Ishikawa (cell line): Measurements from ENCODE around the gene MT1A.

Experiments used
- CREB1 ChIP-seq: IDR thresholded peaks from 2 replicates; pipeline ENCODE4 v1.6.1; 2012; ENCODE audit warnings: low read depth
- EGR1 ChIP-seq: IDR thresholded peaks from 2 replicates; pipeline ENCODE4 v1.6.1; 2012
- RAD21 ChIP-seq: IDR thresholded peaks from 2 replicates; pipeline ENCODE4 v1.6.1; 2012; ENCODE audit warnings: low read depth
- TAF1 ChIP-seq: IDR thresholded peaks from 2 replicates; pipeline ENCODE4 v1.6.1; 2012; ENCODE audit warnings: low read depth, mild to moderate bottlenecking
- TCF12 ChIP-seq: IDR thresholded peaks from 2 replicates; pipeline ENCODE4 v1.6.1; 2012; ENCODE audit warnings: low read depth
- ZBTB7A ChIP-seq: IDR thresholded peaks from 2 replicates; pipeline ENCODE4 v1.6.1; 2012; ENCODE audit warnings: low read depth
- TF ChIP-seq, protein P1 (sequence below): IDR thresholded peaks from 2 replicates; pipeline ENCODE4 v1.6.1; 2012

DNA sequence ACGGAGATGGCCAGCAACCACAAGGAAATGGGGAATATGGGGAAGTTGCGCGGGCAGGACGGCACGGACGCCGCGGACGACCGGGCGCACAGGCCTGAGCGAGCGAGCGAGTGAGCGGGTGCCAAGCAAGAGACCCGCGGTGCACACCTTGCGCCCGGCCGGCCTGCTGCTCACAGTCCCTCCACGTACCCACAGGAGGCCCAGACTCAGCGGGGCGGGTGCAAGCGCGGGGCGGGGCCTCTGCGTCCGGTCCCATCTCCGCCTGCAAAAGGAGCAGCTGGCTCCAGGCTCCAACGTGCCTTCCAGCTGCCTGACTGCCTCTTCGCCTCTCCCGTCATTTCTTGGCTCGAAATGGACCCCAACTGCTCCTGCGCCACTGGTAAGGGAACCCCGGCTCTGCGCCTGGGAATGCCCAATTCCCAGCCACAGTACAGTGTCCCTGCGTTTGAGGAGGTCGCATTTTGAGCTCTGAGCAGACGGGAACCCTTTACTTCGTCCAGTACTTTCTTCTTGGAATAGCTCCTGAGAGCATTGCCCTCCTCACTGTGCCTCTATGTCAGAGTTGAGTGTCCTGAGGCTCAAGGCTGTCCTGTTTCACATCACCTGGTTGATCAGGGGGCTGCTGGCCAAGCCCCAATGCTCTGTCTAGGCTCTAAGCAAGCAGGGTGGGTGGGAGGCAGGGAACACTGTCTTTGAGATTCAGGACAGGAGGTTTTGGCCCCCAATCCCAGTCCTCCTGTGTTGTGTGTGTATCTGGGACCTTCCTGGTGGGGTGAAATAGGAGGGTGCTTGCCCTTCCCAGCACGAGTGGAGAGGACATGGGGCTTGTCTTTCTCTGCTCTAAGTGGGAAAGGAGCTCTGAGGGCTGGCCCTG is 21.0 kb upstream of the MT1A start:
- no peak for TF ChIP-seq TAF1
- TF ChIP-seq ZBTB7A, result no peak
- TF ChIP-seq, protein P1, sequence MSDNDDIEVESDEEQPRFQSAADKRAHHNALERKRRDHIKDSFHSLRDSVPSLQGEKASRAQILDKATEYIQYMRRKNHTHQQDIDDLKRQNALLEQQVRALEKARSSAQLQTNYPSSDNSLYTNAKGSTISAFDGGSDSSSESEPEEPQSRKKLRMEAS, result no peak
- no peak for TF ChIP-seq EGR1
- TF ChIP-seq RAD21, result no peak
- no peak for TF ChIP-seq TCF12
- TF ChIP-seq CREB1, result no peak
